NCI-H2081 treated with DMSO at 0.1 percent for 48 hours (cell line): ENCODE measurements around the gene ZNF281.
"Not testable (repeated sequence)": the region's sequence is repeated elsewhere in the genome, so short reads cannot be mapped to it uniquely, and the experiment has no call there.

Experiments used
- DNase-seq: peaks from one replicate; lab custom pipeline; 2025; lab: John Stamatoyannopoulos, UW

Gene ZNF281

GRCh38 chr1:200364091-200364759 lies 45.6 kb downstream of the ZNF281 start:
- no peak for DNase-seq

- DNase-seq: no peak
Observed at GRCh38 chr1:200363264-200363933, 46.4 kb downstream of the ZNF281 start.

GRCh38 chr1:200362421-200362820 lies 47.4 kb downstream of the ZNF281 start:
- DNase-seq: no peak

DNA sequence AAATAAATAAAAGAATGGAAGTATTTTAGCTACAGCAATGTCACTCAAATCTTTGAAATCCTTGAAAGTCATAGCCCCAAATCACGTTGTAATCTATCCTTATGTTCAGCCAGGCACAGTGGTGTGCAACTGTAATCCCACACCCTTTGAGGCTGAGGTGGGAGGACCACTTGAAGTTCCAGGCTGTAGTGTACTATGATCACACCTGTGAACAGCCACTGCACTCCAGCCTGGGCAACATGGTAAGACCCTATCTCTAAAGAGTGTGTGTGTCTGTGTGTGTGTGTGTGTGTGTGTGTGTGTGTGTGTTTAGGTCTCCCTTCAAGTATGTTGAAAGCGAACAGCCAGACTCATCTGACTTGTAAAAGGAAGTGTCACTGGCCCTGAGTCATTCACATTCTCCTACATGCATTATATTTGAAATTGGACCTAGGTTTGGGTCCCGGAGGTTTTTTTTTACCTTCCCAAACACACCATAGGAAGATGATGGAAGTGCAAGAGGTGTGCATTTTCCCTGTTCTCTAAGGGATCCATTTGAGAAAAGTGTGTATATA lies 50.1 kb downstream of the ZNF281 start:
- no peak for DNase-seq

- not testable (repeated sequence) for DNase-seq
Observed at GRCh38 chr1:200357925-200358324, 51.9 kb downstream of the ZNF281 start.

DNA sequence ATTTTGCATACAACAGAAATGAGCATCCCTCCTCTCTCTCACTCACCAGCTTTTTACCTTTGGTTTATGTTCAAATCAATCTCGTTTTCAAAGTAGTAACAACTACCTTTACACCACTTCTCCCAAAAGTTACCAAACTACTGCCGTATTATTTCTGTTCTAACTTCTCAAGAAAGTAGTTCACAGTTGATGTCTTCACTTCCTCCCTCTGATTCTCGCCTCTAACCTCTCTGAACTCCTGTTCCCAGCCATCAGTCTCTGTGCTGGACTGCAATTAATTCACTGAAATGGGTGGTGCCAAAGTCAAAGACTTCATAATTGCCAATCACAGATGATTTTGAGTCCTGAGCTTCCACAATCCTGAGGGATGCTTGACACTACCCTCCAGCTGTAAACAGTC lies 54.0 kb downstream of the ZNF281 start:
- DNase-seq: no peak
